ENCODE data around the gene CRIP1. TPM values are rescaled to one million over a fixed set of nuclear protein-coding genes. Genes with fewer than 3 reads are reported as not detected.
A peak's percentile ranks its signal among the peaks of the same experiment; 100 is the strongest.

Gene CRIP1
- total RNA-seq, 4 donors from 2014 or later, result 28.6 to 140 (median 76.2) TPM

- Histone ChIP-seq H3K27ac (no peak overlapping the region), H3K36me3 (peaks cover 76% of the 10 kb centered on the region), H3K4me3 (no peak overlapping the region), H3K4me1 (peaks cover 38% of the 10 kb centered on the region), H3K9me3 (no peaks in the 10 kb centered on the region), H3K27me3 (no peaks in the 10 kb centered on the region)
- 90% methylated on average over 5 of the region's 33 CpGs for WGBS
- DNase-seq (ENCODE audit: low spot score in 2 of 2), result no peak
- no peak for TF ChIP-seq EP300 (IDR thresholded peaks at IDR 0.05)
- TF ChIP-seq POLR2A (IDR thresholded peaks at IDR 0.05), result no peak
- no peak for TF ChIP-seq POLR2AphosphoS5 (IDR thresholded peaks at IDR 0.05)
- TF ChIP-seq, protein P1, sequence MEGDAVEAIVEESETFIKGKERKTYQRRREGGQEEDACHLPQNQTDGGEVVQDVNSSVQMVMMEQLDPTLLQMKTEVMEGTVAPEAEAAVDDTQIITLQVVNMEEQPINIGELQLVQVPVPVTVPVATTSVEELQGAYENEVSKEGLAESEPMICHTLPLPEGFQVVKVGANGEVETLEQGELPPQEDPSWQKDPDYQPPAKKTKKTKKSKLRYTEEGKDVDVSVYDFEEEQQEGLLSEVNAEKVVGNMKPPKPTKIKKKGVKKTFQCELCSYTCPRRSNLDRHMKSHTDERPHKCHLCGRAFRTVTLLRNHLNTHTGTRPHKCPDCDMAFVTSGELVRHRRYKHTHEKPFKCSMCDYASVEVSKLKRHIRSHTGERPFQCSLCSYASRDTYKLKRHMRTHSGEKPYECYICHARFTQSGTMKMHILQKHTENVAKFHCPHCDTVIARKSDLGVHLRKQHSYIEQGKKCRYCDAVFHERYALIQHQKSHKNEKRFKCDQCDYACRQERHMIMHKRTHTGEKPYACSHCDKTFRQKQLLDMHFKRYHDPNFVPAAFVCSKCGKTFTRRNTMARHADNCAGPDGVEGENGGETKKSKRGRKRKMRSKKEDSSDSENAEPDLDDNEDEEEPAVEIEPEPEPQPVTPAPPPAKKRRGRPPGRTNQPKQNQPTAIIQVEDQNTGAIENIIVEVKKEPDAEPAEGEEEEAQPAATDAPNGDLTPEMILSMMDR (IDR thresholded peaks at IDR 0.05), result no peak
These were observed 22.2 kb upstream of the CRIP1 start for GRCh38 chr14:105464501-105464900.

- no peak for DNase-seq (ENCODE audit: low spot score in 2 of 2)
- Histone ChIP-seq H3K27ac (no peak overlapping the region), H3K9me3 (no peaks in the 10 kb centered on the region), H3K4me3 (no peak overlapping the region), H3K4me1 (peaks cover 43% of the 10 kb centered on the region), H3K36me3 (peaks cover 78% of the 10 kb centered on the region), H3K27me3 (no peaks in the 10 kb centered on the region)
- TF ChIP-seq, protein P1 (IDR thresholded peaks at IDR 0.05), result no peak
- no peak for TF ChIP-seq EP300 (IDR thresholded peaks at IDR 0.05)
- TF ChIP-seq POLR2AphosphoS5 (IDR thresholded peaks at IDR 0.05), result no peak
- TF ChIP-seq POLR2A (IDR thresholded peaks at IDR 0.05), result no peak
- WGBS, result 88% methylated on average over 9 of the region's 20 CpGs
These were observed 21.3 kb upstream of the CRIP1 start for GRCh38 chr14:105465209-105466031.

DNA sequence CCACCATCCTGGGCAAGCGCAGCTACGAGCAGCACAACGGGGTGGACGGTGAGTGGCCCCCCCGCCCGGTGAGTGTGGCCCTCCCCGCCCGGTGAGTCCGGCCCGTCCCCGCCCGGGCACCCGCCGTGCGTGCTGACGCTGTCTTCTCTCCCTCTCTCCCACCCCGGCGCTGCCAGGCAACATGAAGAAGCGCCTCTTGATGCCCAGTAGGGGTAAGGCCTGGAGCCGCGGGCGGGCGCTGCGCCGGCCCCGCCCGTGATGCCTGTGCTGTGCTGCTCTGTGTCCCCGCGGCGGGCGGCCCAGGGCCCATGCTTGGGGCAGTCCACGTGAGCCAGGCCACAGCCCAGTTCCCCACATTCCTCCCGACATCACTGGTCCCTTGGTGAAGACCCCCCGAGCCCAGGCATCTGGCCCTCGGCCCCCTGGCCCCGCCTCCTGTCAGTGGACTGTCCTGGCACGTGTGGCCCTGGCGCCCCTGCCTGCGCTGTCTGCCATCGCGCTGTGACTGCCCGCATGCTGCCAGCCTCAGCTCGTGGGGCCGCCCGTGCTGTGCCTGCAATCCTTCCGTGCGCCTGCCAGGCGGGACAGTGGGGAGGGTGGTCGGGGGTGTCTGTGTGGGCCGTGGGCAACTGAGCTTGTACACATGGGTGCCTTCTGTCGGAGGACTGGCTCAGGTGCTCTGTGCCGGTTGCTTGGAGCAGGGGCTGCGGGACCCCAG lies 20.0 kb upstream of the CRIP1 start:
- Histone ChIP-seq H3K36me3 (peaks cover 71% of the 10 kb centered on the region), H3K4me1 (peaks cover 45% of the 10 kb centered on the region), H3K9me3 (no peaks in the 10 kb centered on the region), H3K27ac (peak overlapping the region; percentile 52), H3K27me3 (no peaks in the 10 kb centered on the region), H3K4me3 (no peak overlapping the region)
- WGBS, result 80% methylated on average over 3 of the region's 53 CpGs
- DNase-seq (ENCODE audit: low spot score in 2 of 2), result no peak
- no peak for TF ChIP-seq POLR2A (IDR thresholded peaks at IDR 0.05)
- no peak for TF ChIP-seq EP300 (IDR thresholded peaks at IDR 0.05)
- TF ChIP-seq POLR2AphosphoS5 (IDR thresholded peaks at IDR 0.05), result no peak
- TF ChIP-seq, protein P1 (IDR thresholded peaks at IDR 0.05), result no peak

GRCh38 chr14:105467249-105467941 lies 19.3 kb upstream of the CRIP1 start:
- 75% methylated on average over 11 of the region's 20 CpGs for WGBS
- no peak for TF ChIP-seq EP300 (IDR thresholded peaks at IDR 0.05)
- TF ChIP-seq, protein P1 (IDR thresholded peaks at IDR 0.05), result no peak
- TF ChIP-seq POLR2AphosphoS5 (IDR thresholded peaks at IDR 0.05), result no peak
- TF ChIP-seq POLR2A (IDR thresholded peaks at IDR 0.05), result no peak
- H3K4me3 ChIP-seq, result no peak overlapping the region
- H3K4me1 ChIP-seq, result peaks cover 52% of the 10 kb centered on the region
- peak overlapping the region; percentile 52 for H3K27ac ChIP-seq
- peaks cover 64% of the 10 kb centered on the region for H3K36me3 ChIP-seq
- DNase-seq (ENCODE audit: low spot score in 2 of 2), result no peak
- no peaks in the 10 kb centered on the region for H3K27me3 ChIP-seq
- H3K9me3 ChIP-seq, result no peaks in the 10 kb centered on the region

Measured in suprapubic skin (tissue), 4 donors.